GM12891 (cell line): ENCODE data around the gene KLB.
"Not testable (repeated sequence)": the region's sequence is repeated elsewhere in the genome, so short reads cannot be mapped to it uniquely, and the experiment has no call there.

Source experiments
- PAX5 ChIP-seq: IDR thresholded peaks from 2 replicates; pipeline ENCODE4 v1.6.1; 2011; ENCODE audit warnings: low read length, moderate library complexity, mild to moderate bottlenecking; ENCODE audit not compliant: insufficient read depth, severe bottlenecking
- POLR2A ChIP-seq: IDR thresholded peaks from 2 replicates; pipeline ENCODE4 v1.6.1; 2011; ENCODE audit warnings: low read depth, low read length, control low read depth
- POLR2AphosphoS5 ChIP-seq: IDR thresholded peaks from 2 replicates; pipeline ENCODE4 v1.6.1; 2011; ENCODE audit warnings: low read depth, low read length, control low read depth
- TAF1 ChIP-seq: IDR thresholded peaks from 2 replicates; pipeline ENCODE4 v1.6.1; 2011; ENCODE audit warnings: low read depth, low read length, control low read depth

DNA sequence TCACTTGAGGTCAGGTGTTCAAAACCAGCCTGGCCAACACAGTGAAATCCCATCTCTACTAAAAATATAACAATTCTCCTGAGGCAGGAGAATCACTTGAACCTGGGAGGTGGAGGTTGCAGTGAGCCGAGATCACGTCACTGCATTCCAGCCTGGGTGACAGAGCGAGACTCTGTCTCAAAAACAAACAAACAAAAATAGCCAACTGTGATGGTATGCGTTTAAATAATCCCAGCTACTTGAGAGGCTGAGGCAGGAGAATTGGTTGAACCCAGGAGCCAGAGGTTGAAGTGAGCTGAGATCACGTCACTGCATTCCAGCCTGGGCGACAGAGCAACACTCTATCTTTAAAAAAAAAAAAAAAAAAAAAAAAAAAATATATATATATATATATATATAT is 5.1 kb upstream of the KLB start:
- not testable (repeated sequence) for TF ChIP-seq TAF1, POLR2A, POLR2AphosphoS5, PAX5
